Panc1 (cell line): Measurements from ENCODE around the gene ABCC11. TPM values are rescaled to one million over a fixed set of nuclear protein-coding genes. Genes with fewer than 3 reads are reported as not detected.

Source experiments
- ATAC-seq: fragments of 200-7000 bp; cut with Tn5 transposase; 2 replicates; pipeline ENCODE4 v1.9.1; 2020; ENCODE audit warnings: mild to moderate bottlenecking, moderate library complexity
- BruUV-seq: library from RNA; stranded (reverse); fragments of 400-500 nt; replicated peaks from 2 replicates; lab custom pipeline; 2021; lab: Mats Ljungman, UMichigan
- CTCF ChIA-PET: fragments of 300-600 bp; sonication (Branson Sonifier 250); formaldehyde crosslinking; loops from one replicate; lab custom pipeline; 2022; ENCODE audit warnings: antibody characterized with exemption; lab: Charles Lee
- POLR2A ChIA-PET: fragments of 300-600 bp; sonication (Branson Sonifier 250); formaldehyde crosslinking; loops from one replicate; lab custom pipeline; 2022; ENCODE audit warnings: antibody characterized with exemption; lab: Charles Lee
- DNase-seq: peaks from one replicate; pipeline ENCODE4 v3.0.0-alpha.2; 2010; ENCODE audit warnings: low read depth, low spot score
- H3K27ac ChIP-seq: 2 replicates; pipeline ENCODE4 v1.5.1; 2011; ENCODE audit warnings: mild to moderate bottlenecking, low read length, inconsistent platforms
- H3K27me3 ChIP-seq: fragments of 200-500 bp; sonication (Bioruptor generic); 2 replicates; pipeline ENCODE4 v1.6.0; 2014; ENCODE audit warnings: low read length, inconsistent platforms; ENCODE audit not compliant: control insufficient read depth, insufficient read depth
- H3K36me3 ChIP-seq: fragments of 200-500 bp; sonication (Bioruptor generic); 2 replicates; pipeline ENCODE4 v1.5.1; 2014; ENCODE audit warnings: inconsistent platforms, mild to moderate bottlenecking, low read length, moderate library complexity; ENCODE audit not compliant: control insufficient read depth, insufficient read depth
- H3K4me1 ChIP-seq: 2 replicates; pipeline ENCODE4 v1.5.1; 2011; ENCODE audit warnings: inconsistent platforms, mild to moderate bottlenecking, low read length, moderate library complexity; ENCODE audit not compliant: control insufficient read depth, insufficient read depth
- H3K4me3 ChIP-seq, 2 experiments: 2 replicates each; pipeline ENCODE4 v1.5.1; 2011 to 2012; ENCODE audit warnings: low read depth in 2 of 2, low read length in 2 of 2, mild to moderate bottlenecking in 2 of 2, inconsistent platforms in 1 of 2, moderate library complexity in 1 of 2
- H3K9me3 ChIP-seq: fragments of 200-500 bp; sonication (Bioruptor generic); 2 replicates; pipeline ENCODE4 v1.5.1; 2014; ENCODE audit warnings: low read depth, mild to moderate bottlenecking, inconsistent platforms, low read length, moderate library complexity; ENCODE audit not compliant: control insufficient read depth, insufficient read depth
- CTCF ChIP-seq: fragments of 450-650 bp; IDR thresholded peaks from 2 replicates; pipeline ENCODE4 v1.5.1; 2017; ENCODE audit warnings: mild to moderate bottlenecking
- POLR2AphosphoS5 ChIP-seq: IDR thresholded peaks from 2 replicates; pipeline ENCODE4 v1.6.1; 2012; ENCODE audit warnings: mild to moderate bottlenecking, low read depth, low read length, moderate library complexity
- SIN3A ChIP-seq: IDR thresholded peaks from 2 replicates; pipeline ENCODE4 v1.6.1; 2012; ENCODE audit warnings: low read depth, mild to moderate bottlenecking, low read length, moderate library complexity, borderline replicate concordance; ENCODE audit not compliant: insufficient read depth
- TCF7L2 ChIP-seq: IDR thresholded peaks from 2 replicates; pipeline ENCODE4 v1.6.1; 2011; ENCODE audit warnings: mild to moderate bottlenecking, low read depth, low read length, inconsistent platforms
- in situ Hi-C: cut with HindIII; loops from 2 replicates; pipeline ENCODE4 v1.10.0; 2016; ENCODE audit warnings: low sequenced_read_pairs, low pct_unique_long_range_greater_than_20kb
- intact Hi-C: fragments of 100-400 bp; cut with micrococcal nuclease; formaldehyde crosslinking; loops from one replicate; pipeline ENCODE4 v1.10.0; 2022; ENCODE audit not compliant: unreplicated experiment
- total RNA-seq: library from RNA; stranded (reverse); gene quantifications from one replicate; pipeline ENCODE4 v1.2.1, GENCODE V29; 2021; ENCODE audit not compliant: unreplicated experiment
- TF ChIP-seq, protein P1 (sequence below), 2 experiments: IDR thresholded peaks; 2 replicates each; pipeline ENCODE4 v1.6.1; 2011 to 2012; ENCODE audit warnings: low read depth in 2 of 2, control low read depth in 1 of 2, low read length in 1 of 2, mild to moderate bottlenecking in 1 of 2, moderate library complexity in 1 of 2; ENCODE audit not compliant: insufficient read depth in 1 of 2

Gene ABCC11
- total RNA-seq, 1 experiment from 2014 or later, result not detected

- DNase-seq (no peak), ATAC-seq (no peak)
- Histone ChIP-seq H3K9me3 (no peaks in the 10 kb centered on the region), H3K4me3 (no peak overlapping the region), H3K27me3 (no peaks in the 10 kb centered on the region), H3K4me1 (no peaks in the 10 kb centered on the region), H3K36me3 (no peaks in the 10 kb centered on the region), H3K27ac (no peak overlapping the region)
- BruUV-seq, result no TSS peak
- in situ Hi-C loops, result no loop called here
- intact Hi-C loops, result no loop called here
- ChIA-PET POLR2A (no interaction called here), CTCF (no interaction called here)
- TF ChIP-seq POLR2AphosphoS5, result no peak
- TF ChIP-seq CTCF, result no peak
- TF ChIP-seq TCF7L2, result no peak
- TF ChIP-seq, protein P1, sequence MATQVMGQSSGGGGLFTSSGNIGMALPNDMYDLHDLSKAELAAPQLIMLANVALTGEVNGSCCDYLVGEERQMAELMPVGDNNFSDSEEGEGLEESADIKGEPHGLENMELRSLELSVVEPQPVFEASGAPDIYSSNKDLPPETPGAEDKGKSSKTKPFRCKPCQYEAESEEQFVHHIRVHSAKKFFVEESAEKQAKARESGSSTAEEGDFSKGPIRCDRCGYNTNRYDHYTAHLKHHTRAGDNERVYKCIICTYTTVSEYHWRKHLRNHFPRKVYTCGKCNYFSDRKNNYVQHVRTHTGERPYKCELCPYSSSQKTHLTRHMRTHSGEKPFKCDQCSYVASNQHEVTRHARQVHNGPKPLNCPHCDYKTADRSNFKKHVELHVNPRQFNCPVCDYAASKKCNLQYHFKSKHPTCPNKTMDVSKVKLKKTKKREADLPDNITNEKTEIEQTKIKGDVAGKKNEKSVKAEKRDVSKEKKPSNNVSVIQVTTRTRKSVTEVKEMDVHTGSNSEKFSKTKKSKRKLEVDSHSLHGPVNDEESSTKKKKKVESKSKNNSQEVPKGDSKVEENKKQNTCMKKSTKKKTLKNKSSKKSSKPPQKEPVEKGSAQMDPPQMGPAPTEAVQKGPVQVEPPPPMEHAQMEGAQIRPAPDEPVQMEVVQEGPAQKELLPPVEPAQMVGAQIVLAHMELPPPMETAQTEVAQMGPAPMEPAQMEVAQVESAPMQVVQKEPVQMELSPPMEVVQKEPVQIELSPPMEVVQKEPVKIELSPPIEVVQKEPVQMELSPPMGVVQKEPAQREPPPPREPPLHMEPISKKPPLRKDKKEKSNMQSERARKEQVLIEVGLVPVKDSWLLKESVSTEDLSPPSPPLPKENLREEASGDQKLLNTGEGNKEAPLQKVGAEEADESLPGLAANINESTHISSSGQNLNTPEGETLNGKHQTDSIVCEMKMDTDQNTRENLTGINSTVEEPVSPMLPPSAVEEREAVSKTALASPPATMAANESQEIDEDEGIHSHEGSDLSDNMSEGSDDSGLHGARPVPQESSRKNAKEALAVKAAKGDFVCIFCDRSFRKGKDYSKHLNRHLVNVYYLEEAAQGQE (IDR thresholded peaks at IDR 0.05; ENCODE audit: insufficient read depth in 1 of 2, low read depth in 2 of 2, low read length in 1 of 2), result no peak
- TF ChIP-seq SIN3A, result no peak
These were observed 109.5 kb downstream of the ABCC11 start for GRCh38 chr16:48137822-48138221.

DNA sequence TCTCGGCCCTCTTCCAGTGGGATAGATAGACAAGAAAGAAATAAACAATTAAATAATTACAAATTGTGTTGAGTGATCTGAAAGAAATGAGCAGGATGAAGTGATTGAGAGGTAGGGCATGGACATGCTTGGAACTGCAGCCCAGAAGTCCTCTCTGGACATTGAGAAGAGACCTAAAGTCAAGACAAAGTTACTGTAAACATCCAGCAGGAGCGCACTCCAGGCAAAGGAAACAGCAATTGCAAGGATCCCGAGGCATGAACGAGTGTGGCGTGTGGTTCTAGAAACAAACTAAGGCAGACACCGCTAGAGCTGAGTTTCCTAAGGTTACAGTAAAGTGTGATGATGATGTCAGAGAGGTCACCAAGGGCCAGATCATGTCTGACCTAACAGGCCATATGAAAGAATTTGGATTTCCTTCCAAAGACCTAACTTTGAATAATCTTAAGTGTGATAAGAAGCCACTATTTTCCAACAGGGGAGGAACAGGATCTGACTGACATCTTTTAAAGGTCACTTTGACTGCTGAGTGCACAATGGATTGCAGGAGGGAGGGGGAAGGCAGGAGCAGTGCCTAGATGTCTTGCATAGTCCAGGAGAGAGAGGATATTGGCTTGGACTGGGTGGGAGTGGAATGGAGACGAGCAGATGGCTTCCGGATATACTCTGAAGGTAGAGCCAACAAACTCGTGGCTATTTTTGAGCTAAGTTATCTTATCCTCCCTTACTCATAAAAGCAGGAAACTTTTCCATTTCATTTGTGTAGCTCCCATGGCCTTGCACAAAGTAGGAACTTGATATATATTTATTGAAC lies 110.6 kb downstream of the ABCC11 start:
- Histone ChIP-seq H3K27me3 (no peaks in the 10 kb centered on the region), H3K36me3 (no peaks in the 10 kb centered on the region), H3K9me3 (no peaks in the 10 kb centered on the region), H3K27ac (no peak overlapping the region), H3K4me1 (no peaks in the 10 kb centered on the region), H3K4me3 (no peak overlapping the region)
- ATAC-seq, result no peak
- intact Hi-C loops (no loop called here), in situ Hi-C loops (no loop called here)
- ChIA-PET CTCF (no interaction called here), POLR2A (no interaction called here)
- DNase-seq, result no peak
- BruUV-seq, result no TSS peak
- TF ChIP-seq CTCF, result no peak
- TF ChIP-seq SIN3A, result no peak
- TF ChIP-seq TCF7L2, result no peak
- no peak for TF ChIP-seq POLR2AphosphoS5
- TF ChIP-seq, protein P1 (IDR thresholded peaks at IDR 0.05; ENCODE audit: insufficient read depth in 1 of 2, low read depth in 2 of 2, low read length in 1 of 2), result no peak
